ENCODE measurements around the gene TRMT6.
A peak's percentile ranks its signal among the peaks of the same experiment; 100 is the strongest.

TRMT6 gene

GRCh38 chr20:5945963-5946362 lies 4.4 kb downstream of the TRMT6 start:
- DNase-seq, result peak; percentile 11

DNA sequence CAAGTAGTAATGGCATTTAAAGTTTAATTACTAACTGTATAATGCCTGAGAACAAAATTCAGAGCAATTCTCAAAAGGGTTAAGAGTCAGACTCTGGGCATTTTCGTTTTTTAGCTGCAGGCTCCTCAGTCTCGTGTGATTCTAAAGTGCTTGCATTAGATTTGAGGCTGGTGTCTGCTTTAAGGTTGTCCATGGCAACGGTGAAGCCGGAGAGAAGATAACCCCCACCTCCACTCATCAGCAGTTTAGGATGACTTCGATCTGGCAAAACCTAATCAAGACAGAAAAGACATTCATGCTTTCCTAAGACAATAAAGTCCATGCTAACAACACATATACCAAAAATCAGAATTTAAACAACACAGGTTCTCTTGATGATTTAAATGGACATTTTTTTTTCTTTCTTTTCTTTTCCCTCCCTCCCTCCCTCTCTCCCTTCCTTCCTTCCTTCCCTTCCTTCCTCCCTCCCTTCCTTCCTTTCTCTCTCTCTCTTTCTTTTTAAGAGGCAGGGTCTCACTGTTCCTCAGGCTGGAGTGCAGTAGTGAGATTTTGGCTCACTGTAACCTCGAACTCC lies 11.8 kb downstream of the TRMT6 start:
- no peak for DNase-seq

- DNase-seq, result no peak
Measured at GRCh38 chr20:5936238-5936637, 14.1 kb downstream of the TRMT6 start.

DNA sequence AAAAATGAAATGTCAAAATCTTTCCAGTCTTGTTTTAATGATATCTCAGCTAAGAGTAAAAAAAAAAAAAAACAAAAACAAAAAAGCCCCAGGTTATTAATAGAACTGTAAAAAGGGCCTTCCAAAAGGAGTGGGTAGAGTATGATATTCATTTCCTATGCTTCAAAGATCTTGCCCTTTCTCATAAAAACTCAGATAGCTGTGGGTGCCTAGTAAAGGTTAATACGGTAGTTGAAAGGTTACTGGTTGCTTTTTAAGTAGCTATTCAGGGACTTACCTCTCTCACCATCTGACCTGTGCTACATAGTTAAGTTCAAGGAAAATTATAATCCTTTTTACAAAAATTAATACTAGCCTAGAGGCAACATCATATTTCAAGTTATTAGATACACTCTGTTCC lies 14.9 kb downstream of the TRMT6 start:
- no peak for DNase-seq

- peak; percentile 16 for DNase-seq
Measured at GRCh38 chr20:5933802-5934436, 16.4 kb downstream of the TRMT6 start.

DNA sequence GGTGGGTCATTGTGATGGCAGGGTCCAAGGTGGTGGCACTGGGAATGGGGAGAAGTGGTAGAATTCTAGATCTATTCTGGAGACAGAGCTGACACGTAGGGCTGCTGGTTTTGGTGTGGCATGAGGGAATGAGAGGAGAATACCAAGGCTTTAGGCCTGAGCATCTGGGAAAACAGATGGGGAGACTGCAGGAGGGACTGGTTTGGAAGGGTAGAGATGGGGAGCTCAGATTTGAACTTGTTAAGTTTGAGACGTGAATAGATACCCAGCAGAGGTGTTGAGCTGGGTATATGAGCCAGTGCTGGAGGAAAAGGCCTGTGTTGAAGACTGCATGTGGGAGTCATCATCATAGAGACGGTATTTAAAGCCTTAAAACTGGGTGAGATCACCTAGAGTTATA lies 17.5 kb downstream of the TRMT6 start:
- no peak for DNase-seq

DNA sequence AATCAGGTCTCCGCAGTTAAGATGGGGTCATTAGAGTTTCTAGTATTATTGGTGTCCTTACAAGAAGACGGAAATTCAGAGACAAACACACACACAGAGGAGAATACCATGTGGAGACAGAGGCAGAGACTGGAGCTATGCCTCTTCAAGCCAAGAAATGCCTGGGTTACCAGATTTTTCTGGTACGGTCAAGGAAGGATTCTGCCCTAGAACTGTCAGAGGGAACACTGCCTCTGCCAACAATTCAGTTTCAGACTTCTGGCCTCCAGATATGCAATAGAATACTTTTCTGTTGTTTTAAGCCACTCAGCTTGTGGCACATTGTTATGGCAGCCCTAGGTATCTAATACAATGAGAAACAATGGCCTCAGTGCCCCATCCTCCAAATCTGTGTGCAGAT lies 18.9 kb downstream of the TRMT6 start:
- DNase-seq, result no peak

GRCh38 chr20:5928836-5929715 lies 21.3 kb downstream of the TRMT6 start:
- no peak for DNase-seq

DNA sequence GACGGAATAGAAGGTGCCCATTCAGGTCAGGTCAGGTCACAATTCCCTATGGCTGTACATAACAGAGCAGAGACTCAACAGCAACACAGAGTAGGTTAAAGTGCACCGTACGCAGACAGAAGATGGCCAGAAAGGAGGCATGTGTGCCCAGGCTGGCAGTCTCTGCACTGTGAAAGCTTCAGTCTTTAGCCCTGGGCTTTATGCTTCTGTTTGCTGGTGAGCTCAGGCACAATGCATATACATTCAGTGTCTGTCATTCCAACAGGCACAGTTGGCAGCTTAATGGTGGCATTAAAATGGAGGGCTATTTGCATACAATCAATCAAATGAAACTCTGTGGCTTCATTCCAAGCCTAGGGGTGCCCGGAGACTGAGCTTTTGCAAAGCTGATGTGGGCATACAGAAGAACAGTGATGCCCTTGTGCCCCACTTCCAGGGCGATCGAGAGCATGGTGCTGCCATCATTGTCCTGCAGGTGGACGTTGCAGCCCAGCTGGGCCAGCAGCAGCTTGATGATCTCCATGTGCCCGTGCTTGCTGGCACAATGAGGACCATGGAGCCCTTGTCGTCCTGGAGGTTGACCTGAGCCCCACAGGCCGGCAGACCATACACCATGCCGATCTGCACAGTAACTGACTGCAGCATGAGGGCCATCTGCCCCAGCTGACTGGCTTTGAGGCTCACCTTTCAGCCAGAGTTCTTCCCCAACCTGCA lies 22.4 kb downstream of the TRMT6 start:
- DNase-seq, result no peak

DNA sequence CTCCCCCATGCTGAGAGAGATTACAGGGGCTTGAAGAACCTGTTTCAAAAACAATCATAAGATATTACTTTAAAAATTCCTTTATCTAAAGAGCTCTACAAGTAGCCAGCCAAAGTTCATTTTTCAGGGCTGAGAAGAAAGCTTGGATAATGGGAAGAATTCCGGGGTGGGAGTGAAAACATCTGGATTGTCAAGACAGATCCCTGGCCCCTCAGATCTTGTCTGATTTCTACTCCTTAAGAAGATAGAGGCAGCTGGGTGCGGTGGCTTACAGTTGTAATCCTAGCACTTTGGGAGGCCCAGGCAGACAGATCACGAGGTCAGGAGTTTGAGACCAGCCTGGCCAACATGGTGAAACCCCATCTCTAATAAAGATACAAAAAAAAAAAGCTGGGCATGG lies 24.8 kb downstream of the TRMT6 start:
- DNase-seq, result no peak

DNA sequence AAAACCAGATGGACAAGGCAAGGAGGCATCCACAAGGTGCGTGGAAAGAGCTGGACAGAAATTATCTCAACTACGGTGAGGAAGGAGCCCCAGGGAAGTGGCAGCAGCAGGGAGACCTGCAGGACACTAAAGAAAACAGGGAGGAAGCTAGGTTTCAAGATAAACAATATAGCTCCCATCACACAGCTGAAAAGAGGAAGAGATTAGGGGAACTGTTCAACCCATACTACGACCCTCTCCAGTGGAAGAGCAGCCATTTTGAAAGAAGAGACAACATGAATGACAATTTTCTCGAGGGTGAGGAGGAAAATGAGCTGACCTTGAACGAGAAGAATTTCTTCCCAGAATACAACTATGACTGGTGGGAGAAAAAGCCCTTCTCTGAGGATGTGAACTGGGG lies 26.8 kb downstream of the TRMT6 start:
- DNase-seq, result no peak

- no peak for DNase-seq
Measured at GRCh38 chr20:5920581-5920980, 29.8 kb downstream of the TRMT6 start.

- no peak for DNase-seq
Measured at GRCh38 chr20:5919626-5920544, 30.4 kb downstream of the TRMT6 start.

DNA sequence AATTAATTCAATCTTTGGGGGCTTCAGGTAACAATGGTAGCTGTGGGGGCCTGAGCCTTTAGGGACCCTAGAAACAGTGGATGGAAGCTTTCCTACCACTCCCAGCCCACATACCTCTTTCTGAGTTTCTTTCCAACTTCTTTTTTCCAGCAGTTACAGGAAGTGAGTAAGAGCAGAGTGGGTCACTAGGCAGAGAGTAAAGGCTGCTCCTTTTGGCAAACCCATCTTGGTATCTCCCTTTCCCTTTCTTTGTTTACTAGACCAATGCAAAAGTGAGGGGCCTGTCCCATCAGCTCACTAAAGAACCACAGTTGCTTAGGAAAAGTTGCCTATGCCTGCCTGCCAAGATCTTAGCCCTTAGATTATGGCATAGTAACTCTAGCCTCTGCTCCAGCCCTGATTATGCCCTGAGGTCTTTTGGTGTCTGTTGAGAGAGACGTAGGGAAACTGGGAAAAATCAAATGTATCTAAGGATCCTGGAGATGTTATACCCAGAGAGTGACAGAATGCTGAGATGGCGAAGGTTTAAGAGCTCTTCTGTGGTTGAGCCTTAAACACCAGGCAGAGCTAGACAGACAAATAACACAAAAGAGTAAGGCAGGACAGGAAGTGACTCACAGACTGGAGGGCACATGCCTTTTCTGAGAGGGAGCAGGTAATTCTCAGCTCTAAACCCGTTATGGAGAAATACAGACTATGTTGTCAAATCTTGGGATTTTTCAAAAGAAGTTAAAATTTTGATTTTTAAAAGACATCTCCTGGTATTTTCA lies 31.3 kb downstream of the TRMT6 start:
- no peak for DNase-seq

- DNase-seq, result no peak
Measured at GRCh38 chr20:5914859-5915258, 35.5 kb downstream of the TRMT6 start.

GRCh38 chr20:5913166-5913565 lies 37.2 kb downstream of the TRMT6 start:
- DNase-seq, result no peak

- no peak for DNase-seq
Measured at GRCh38 chr20:5910186-5910585, 40.1 kb downstream of the TRMT6 start.

DNA sequence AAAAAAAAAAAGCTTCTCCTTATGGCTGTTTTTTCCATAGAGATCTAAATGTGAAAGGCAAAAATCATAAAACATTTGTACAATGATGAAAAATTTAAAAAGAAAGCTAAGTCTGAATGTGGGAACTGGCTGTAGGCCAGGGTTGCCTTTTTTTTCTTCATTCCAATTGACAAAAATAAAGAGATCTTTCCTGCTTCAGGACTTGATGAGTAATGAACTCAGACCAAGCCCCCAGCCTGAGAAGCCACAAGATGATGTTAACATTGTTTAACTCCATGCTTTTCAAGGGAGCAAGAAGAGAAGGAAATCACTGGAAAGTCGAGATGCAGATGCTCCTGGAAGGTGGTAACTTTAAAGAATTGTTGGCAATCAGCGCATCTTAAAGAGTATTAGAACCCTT lies 41.4 kb downstream of the TRMT6 start:
- no peak for DNase-seq

DNA sequence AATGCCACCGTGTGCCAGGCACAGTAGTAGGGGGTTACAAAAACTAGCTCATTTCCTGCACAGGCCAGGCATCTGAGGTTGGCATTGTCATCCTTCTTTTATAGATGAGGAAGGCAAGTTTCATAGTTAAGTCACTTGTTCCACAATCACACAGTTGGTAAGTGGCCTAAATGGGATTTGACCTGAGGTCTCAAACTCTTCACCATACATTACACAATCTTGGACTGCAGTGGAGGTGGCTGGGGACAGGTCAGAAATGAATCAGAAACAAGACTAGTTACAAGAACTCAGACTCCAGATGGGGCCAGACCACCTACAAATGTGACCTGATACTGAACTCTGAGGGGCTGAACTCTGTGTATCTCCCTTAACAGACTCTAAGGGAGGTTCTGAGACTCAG lies 49.4 kb downstream of the TRMT6 start:
- DNase-seq, result no peak

- DNase-seq, result no peak
Measured at GRCh38 chr20:5899444-5899843, 50.9 kb downstream of the TRMT6 start.

- DNase-seq, result no peak
Measured at GRCh38 chr20:5895626-5896025, 54.7 kb downstream of the TRMT6 start.

DNA sequence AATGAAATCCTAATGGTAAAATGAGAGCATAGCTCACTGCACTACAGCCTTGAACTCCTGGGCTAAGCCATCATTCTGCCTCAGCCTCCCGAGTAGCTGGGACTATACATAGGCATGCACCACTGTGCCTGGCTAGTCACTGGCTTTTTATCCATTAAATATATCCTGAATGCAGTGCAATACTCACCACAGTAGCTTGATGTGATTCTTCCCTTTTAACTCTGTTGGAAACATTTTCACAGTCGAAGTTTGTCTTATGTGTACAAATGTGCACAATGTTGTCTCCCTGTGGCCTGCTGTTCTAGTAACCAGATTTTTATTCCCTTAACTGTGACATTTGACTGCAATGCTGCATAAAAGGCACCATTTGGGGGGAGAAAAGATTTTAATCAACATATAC lies 56.7 kb downstream of the TRMT6 start:
- DNase-seq, result no peak

Measured in hematopoietic multipotent progenitor cell treated with erythropoietin and hydrocortisone succinate and interleukin-3 and kit ligand, for 8 days (in vitro differentiated cells).